T-helper 17 cell (primary cell): ENCODE measurements around the gene PTPRD. TPM values are rescaled to one million over a fixed set of nuclear protein-coding genes. Genes with fewer than 3 reads are reported as not detected.

Experiments used
- ATAC-seq: fragments of 150-1000 bp; cut with Tn5 transposase; 2 replicates; pipeline ENCODE4 v1.10.0; 2021; ENCODE audit warnings: mild to moderate bottlenecking, moderate library complexity
- DNase-seq, 3 donors: peaks; one replicate each; pipeline versions ENCODE4 v3.0.0 to v3.0.0-alpha.2; 2020 to 2021
- H3K9me3 ChIP-seq: one replicate; pipeline ENCODE4 v1.7.0; 2013; ENCODE audit warnings: low read length, mild to moderate bottlenecking; ENCODE audit not compliant: control insufficient read depth, poor library complexity, severe bottlenecking
- H3K27ac Mint-ChIP-seq: one replicate; pipeline ENCODE4 v1.8.0; 2022; ENCODE audit warnings: mild to moderate bottlenecking, moderate library complexity, mixed read lengths
- H3K27me3 Mint-ChIP-seq: one replicate; pipeline ENCODE4 v1.8.0; 2022; ENCODE audit warnings: mixed read lengths
- H3K36me3 Mint-ChIP-seq: one replicate; pipeline ENCODE4 v1.8.0; 2022; ENCODE audit warnings: low read depth, mixed read lengths
- H3K4me1 Mint-ChIP-seq: one replicate; pipeline ENCODE4 v1.8.0; 2022; ENCODE audit warnings: mild to moderate bottlenecking, mixed read lengths
- H3K4me3 Mint-ChIP-seq: one replicate; pipeline ENCODE4 v1.8.0; 2022; ENCODE audit warnings: mild to moderate bottlenecking, moderate library complexity, mixed read lengths
- total RNA-seq, 4 donors: library from RNA in 2 of 4; stranded (reverse) in 2 of 4; gene quantifications; one replicate each; pipeline ENCODE4 v1.2.3 and lab custom pipeline; 2022 to 2026

PTPRD gene
- total RNA-seq, 2 donors from 2014 or later = not detected

DNA sequence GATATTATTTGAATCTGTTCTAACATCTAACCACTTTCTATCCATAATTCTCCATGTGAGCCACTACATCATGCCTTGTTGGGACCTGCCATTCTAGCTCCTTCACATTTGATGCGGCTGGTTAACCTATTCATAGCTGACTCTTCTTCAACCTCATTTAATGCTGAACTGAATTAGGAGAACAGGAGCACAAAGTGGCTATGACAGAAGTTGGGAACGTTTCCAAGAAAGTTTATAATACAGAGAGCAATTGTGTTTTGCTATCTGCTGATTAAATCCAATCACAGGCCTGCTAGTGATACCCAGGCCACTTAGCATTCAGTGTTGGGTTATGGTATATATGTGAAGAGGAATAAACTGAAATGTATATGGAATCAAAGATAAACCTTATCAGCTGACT lies 440.3 kb downstream of the PTPRD start:
- Mint-ChIP-seq H3K4me1 (no peaks in the 10 kb centered on the region), H3K27ac (no peak overlapping the region), H3K27me3 (no peaks in the 10 kb centered on the region), H3K36me3 (no peaks in the 10 kb centered on the region), H3K4me3 (no peak overlapping the region)
- ATAC-seq (no peak), DNase-seq (no peak)
- H3K9me3 ChIP-seq = no peaks in the 10 kb centered on the region

- no peak overlapping the region for H3K27ac Mint-ChIP-seq
- no peaks in the 10 kb centered on the region for H3K4me1 Mint-ChIP-seq
- H3K27me3 Mint-ChIP-seq = no peaks in the 10 kb centered on the region
- H3K36me3 Mint-ChIP-seq = no peaks in the 10 kb centered on the region
- DNase-seq (no peak), ATAC-seq (no peak)
- no peaks in the 10 kb centered on the region for H3K9me3 ChIP-seq
- no peak overlapping the region for H3K4me3 Mint-ChIP-seq
Observed at GRCh38 chr9:10168241-10168640, 444.6 kb downstream of the PTPRD start.

GRCh38 chr9:10148796-10149195 lies 464.0 kb downstream of the PTPRD start:
- H3K9me3 ChIP-seq = no peaks in the 10 kb centered on the region
- DNase-seq (no peak), ATAC-seq (no peak)
- H3K27me3 Mint-ChIP-seq = no peaks in the 10 kb centered on the region
- no peaks in the 10 kb centered on the region for H3K36me3 Mint-ChIP-seq
- no peaks in the 10 kb centered on the region for H3K4me1 Mint-ChIP-seq
- no peak overlapping the region for H3K27ac Mint-ChIP-seq
- H3K4me3 Mint-ChIP-seq = no peak overlapping the region

- ATAC-seq = no peak
- Mint-ChIP-seq H3K4me3 (no peak overlapping the region), H3K27me3 (no peaks in the 10 kb centered on the region), H3K36me3 (no peaks in the 10 kb centered on the region), H3K27ac (no peak overlapping the region), H3K4me1 (no peaks in the 10 kb centered on the region)
- no peak for DNase-seq
- no peaks in the 10 kb centered on the region for H3K9me3 ChIP-seq
Observed at GRCh38 chr9:10146517-10147331, 466.1 kb downstream of the PTPRD start.

- DNase-seq (no peak), ATAC-seq (no peak)
- Mint-ChIP-seq H3K4me1 (no peaks in the 10 kb centered on the region), H3K36me3 (no peaks in the 10 kb centered on the region), H3K27ac (no peak overlapping the region), H3K4me3 (no peak overlapping the region), H3K27me3 (no peaks in the 10 kb centered on the region)
- H3K9me3 ChIP-seq = no peaks in the 10 kb centered on the region
Observed at GRCh38 chr9:10144355-10144754, 468.4 kb downstream of the PTPRD start.

DNA sequence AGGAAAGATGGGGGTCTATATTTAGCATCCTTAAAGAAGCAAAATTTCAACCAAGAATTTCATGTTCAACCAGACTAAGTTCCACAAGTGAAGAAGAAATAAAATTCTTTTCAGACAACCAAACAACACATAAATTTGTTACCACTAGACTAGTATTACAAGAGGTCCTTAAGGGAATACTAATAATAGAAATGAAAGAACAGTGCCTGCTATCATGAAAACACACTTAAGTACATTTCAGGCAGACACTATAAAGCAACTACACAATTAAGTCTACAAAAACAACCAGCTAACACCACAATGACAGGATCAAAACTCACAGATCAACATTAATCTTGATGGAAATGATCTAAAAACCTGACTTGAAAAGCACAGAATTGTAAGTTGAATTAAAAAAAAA lies 477.2 kb downstream of the PTPRD start:
- Mint-ChIP-seq H3K4me1 (no peaks in the 10 kb centered on the region), H3K4me3 (no peak overlapping the region), H3K36me3 (no peaks in the 10 kb centered on the region), H3K27ac (no peak overlapping the region), H3K27me3 (no peaks in the 10 kb centered on the region)
- ATAC-seq (no peak), DNase-seq (no peak)
- H3K9me3 ChIP-seq = no peaks in the 10 kb centered on the region

- no peaks in the 10 kb centered on the region for H3K4me1 Mint-ChIP-seq
- H3K27me3 Mint-ChIP-seq = no peaks in the 10 kb centered on the region
- no peaks in the 10 kb centered on the region for H3K9me3 ChIP-seq
- DNase-seq (no peak), ATAC-seq (no peak)
- no peaks in the 10 kb centered on the region for H3K36me3 Mint-ChIP-seq
- H3K4me3 Mint-ChIP-seq = no peak overlapping the region
- H3K27ac Mint-ChIP-seq = no peak overlapping the region
Observed at GRCh38 chr9:10134266-10134665, 478.5 kb downstream of the PTPRD start.

GRCh38 chr9:10130061-10130675 lies 482.6 kb downstream of the PTPRD start:
- no peaks in the 10 kb centered on the region for H3K9me3 ChIP-seq
- DNase-seq (no peak), ATAC-seq (no peak)
- no peaks in the 10 kb centered on the region for H3K4me1 Mint-ChIP-seq
- H3K36me3 Mint-ChIP-seq = no peaks in the 10 kb centered on the region
- H3K4me3 Mint-ChIP-seq = no peak overlapping the region
- no peaks in the 10 kb centered on the region for H3K27me3 Mint-ChIP-seq
- H3K27ac Mint-ChIP-seq = no peak overlapping the region

DNA sequence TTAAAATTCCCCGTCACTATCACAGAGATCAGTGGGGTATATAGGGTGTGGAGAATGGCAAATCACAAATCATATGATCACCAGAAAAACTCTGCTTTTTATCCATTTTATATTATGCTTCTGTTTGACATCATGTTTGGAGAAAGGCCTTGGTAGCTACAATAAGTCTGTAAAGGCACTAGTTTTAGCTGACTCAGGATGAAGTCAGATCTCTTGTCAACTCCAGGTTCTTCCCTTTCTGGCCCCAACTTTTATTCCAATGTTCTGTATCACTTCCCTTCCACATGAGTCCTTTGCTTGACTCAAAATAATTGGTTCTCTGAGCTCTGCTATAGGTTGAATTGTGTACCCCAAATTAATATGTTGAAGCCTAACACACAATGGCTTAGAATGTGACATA lies 484.9 kb downstream of the PTPRD start:
- no peaks in the 10 kb centered on the region for H3K27me3 Mint-ChIP-seq
- H3K9me3 ChIP-seq = no peaks in the 10 kb centered on the region
- no peak overlapping the region for H3K27ac Mint-ChIP-seq
- no peak for DNase-seq
- no peak for ATAC-seq
- H3K4me3 Mint-ChIP-seq = no peak overlapping the region
- H3K36me3 Mint-ChIP-seq = no peaks in the 10 kb centered on the region
- H3K4me1 Mint-ChIP-seq = no peaks in the 10 kb centered on the region

DNA sequence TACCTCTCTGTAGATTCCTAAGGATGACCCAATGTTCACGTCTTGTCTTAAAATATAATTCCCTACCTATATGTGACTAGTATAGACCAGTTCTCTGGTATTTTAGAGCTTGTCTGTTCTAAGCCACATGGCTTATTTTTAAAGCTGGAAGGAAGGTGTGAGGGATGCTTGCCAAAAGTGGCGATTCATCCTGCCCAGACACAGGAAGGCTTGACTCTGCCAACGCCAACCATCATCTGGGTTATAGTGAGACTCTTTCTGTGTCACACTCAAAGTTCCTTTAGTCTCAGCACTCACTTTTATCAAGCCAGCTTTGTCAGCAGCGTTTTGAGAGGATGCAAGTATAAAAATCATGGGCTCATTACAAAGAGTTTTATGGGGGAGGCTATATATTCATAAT lies 500.0 kb downstream of the PTPRD start:
- Mint-ChIP-seq H3K4me3 (no peak overlapping the region), H3K4me1 (no peaks in the 10 kb centered on the region), H3K36me3 (no peaks in the 10 kb centered on the region), H3K27ac (no peak overlapping the region), H3K27me3 (no peaks in the 10 kb centered on the region)
- ATAC-seq (no peak), DNase-seq (no peak)
- peaks cover 2% of the 10 kb centered on the region for H3K9me3 ChIP-seq

- no peak overlapping the region for H3K4me3 Mint-ChIP-seq
- no peaks in the 10 kb centered on the region for H3K4me1 Mint-ChIP-seq
- H3K36me3 Mint-ChIP-seq = no peaks in the 10 kb centered on the region
- H3K27me3 Mint-ChIP-seq = no peaks in the 10 kb centered on the region
- no peak overlapping the region for H3K27ac Mint-ChIP-seq
- no peak for DNase-seq
- ATAC-seq = no peak
- peaks cover 2% of the 10 kb centered on the region for H3K9me3 ChIP-seq
Observed at GRCh38 chr9:10112070-10112469, 500.7 kb downstream of the PTPRD start.

- Mint-ChIP-seq H3K27ac (no peak overlapping the region), H3K36me3 (no peaks in the 10 kb centered on the region), H3K4me3 (no peak overlapping the region), H3K4me1 (no peaks in the 10 kb centered on the region), H3K27me3 (no peaks in the 10 kb centered on the region)
- ATAC-seq (no peak), DNase-seq (no peak)
- peaks cover 2% of the 10 kb centered on the region for H3K9me3 ChIP-seq
Observed at GRCh38 chr9:10108815-10109214, 504.0 kb downstream of the PTPRD start.

DNA sequence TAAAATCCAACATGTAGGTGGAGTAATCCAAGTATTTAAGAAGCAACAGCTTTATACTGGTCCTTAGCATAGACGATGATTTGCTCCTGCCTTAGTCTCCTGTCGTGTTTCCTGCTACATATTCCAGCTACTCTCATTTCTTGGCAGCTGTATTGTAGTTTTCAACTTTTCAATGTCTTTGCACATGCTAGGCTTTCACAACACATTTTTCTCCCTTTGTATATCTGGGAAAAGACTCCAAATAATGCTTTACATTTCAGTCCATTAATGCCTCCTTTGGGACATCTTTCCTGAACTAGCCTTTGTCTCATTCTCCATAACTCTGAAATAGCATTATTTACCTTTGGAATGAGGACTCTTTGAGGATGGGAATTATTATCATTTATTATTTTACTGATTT lies 508.0 kb downstream of the PTPRD start:
- Mint-ChIP-seq H3K4me1 (no peaks in the 10 kb centered on the region), H3K4me3 (no peak overlapping the region), H3K27me3 (no peaks in the 10 kb centered on the region), H3K27ac (no peak overlapping the region), H3K36me3 (no peaks in the 10 kb centered on the region)
- no peaks in the 10 kb centered on the region for H3K9me3 ChIP-seq
- ATAC-seq = no peak
- no peak for DNase-seq

GRCh38 chr9:10095208-10095607 lies 517.6 kb downstream of the PTPRD start:
- H3K4me1 Mint-ChIP-seq = no peaks in the 10 kb centered on the region
- ATAC-seq = no peak
- no peaks in the 10 kb centered on the region for H3K9me3 ChIP-seq
- H3K36me3 Mint-ChIP-seq = no peaks in the 10 kb centered on the region
- no peak overlapping the region for H3K27ac Mint-ChIP-seq
- H3K4me3 Mint-ChIP-seq = no peak overlapping the region
- H3K27me3 Mint-ChIP-seq = no peaks in the 10 kb centered on the region
- no peak for DNase-seq
